ENCODE measurements around the gene ZFYVE9.
A peak's percentile ranks its signal among the peaks of the same experiment; 100 is the strongest.

The ZFYVE9 gene

DNA sequence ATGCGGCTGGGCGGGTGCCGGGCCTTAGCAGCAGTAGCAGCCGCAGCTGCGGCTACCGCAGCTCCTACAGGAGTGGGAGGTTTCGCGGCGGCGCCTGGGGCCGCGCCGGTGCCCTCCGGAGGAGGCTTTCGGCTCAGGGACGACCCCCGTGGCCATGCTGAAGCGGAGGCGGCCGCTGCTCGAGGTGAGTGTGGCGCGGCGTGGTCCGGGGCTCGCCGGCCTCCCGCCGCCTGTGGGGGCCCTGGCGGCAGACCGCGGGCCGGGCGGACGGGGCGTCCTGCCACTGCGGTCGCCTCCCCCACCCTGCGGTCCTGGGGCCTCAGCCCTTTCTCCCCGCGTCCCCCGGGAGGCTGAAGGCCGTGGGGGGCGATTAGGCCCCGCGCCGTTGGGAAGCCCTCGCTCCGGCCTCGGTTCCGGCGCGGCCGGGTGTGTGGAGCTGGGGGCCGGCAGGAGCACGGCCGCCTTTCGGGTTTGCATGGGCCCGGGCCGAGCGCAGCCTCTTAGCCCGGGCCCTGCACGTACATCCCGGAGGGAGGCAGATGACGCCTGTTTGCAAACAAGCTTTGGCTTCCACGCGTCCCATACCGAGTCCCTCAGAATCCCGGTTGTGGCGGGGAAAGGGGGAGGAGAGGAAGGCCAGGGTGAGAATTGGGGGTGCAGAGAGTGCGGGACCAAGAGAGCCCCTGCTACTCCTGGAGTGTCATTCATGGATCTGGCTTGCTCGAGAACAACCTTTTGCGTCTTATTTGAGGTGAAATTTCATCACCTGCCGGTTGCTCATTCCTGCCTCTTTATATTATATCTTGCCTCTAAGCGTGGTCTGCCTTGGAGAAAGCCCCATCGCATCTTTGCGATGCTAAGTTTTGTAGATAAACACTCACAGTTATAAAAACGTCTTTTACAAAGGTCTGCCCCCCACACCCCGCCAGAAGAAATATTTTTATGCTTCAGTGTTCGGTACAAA is 613 bp downstream of the ZFYVE9 start (continued):
- TF ChIP-seq ZNF280D (tag by site-specific recombination; IDR thresholded peaks at IDR 0.05), result no peak
- peak; percentile 49; the same call in 1 of the 2 replicates for TF ChIP-seq KLF16 (tag by site-specific recombination; IDR thresholded peaks at IDR 0.05)
- TF ChIP-seq ZNF335 (tag by site-specific recombination; conservative IDR thresholded peaks at IDR 0.05), result peak; percentile 99
- TF ChIP-seq, protein P1, sequence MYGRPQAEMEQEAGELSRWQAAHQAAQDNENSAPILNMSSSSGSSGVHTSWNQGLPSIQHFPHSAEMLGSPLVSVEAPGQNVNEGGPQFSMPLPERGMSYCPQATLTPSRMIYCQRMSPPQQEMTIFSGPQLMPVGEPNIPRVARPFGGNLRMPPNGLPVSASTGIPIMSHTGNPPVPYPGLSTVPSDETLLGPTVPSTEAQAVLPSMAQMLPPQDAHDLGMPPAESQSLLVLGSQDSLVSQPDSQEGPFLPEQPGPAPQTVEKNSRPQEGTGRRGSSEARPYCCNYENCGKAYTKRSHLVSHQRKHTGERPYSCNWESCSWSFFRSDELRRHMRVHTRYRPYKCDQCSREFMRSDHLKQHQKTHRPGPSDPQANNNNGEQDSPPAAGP (tag by site-specific recombination; IDR thresholded peaks at IDR 0.05), result 0 out of 2 replicates have a peak, but pooled peaks have one; percentile 31
- TF ChIP-seq, protein P2, sequence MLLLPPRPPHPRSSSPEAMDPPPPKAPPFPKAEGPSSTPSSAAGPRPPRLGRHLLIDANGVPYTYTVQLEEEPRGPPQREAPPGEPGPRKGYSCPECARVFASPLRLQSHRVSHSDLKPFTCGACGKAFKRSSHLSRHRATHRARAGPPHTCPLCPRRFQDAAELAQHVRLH (tag by site-specific recombination; IDR thresholded peaks at IDR 0.05), result peak; percentile 54; the same call in 1 of the 2 replicates
- 0 out of 2 replicates have a peak, but pooled peaks have one; percentile 48 for TF ChIP-seq YY1 (tag by site-specific recombination; IDR thresholded peaks at IDR 0.05)
- peak; percentile 88 for TF ChIP-seq ZNF600 (tag by site-specific recombination; IDR thresholded peaks at IDR 0.05)
- TF ChIP-seq ZBTB17 (tag by site-specific recombination; IDR thresholded peaks at IDR 0.05), result peak; percentile 58
- no peak for TF ChIP-seq ZBTB49 (tag by site-specific recombination; IDR thresholded peaks at IDR 0.05; ENCODE audit: low read depth)
- 0 out of 2 replicates have a peak, but pooled peaks have one; percentile 28 for TF ChIP-seq ZNF76 (tag by site-specific recombination; IDR thresholded peaks at IDR 0.05; ENCODE audit: borderline replicate concordance, low read depth)
- 0 out of 2 replicates have a peak, but pooled peaks have one; percentile 31 for TF ChIP-seq ZNF174 (tag by site-specific recombination; IDR thresholded peaks at IDR 0.05)
- peak; percentile 59 for TF ChIP-seq ZXDB (tag by site-specific recombination; IDR thresholded peaks at IDR 0.05)
- 0 out of 2 replicates have a peak, but pooled peaks have one; percentile 42 for TF ChIP-seq ZFP69B (tag by site-specific recombination; IDR thresholded peaks at IDR 0.05)
- TF ChIP-seq ZNF366 (tag by site-specific recombination; conservative IDR thresholded peaks at IDR 0.05), result 0 out of 2 replicates have a peak, but pooled peaks have one; percentile 44
- TF ChIP-seq, protein P3, sequence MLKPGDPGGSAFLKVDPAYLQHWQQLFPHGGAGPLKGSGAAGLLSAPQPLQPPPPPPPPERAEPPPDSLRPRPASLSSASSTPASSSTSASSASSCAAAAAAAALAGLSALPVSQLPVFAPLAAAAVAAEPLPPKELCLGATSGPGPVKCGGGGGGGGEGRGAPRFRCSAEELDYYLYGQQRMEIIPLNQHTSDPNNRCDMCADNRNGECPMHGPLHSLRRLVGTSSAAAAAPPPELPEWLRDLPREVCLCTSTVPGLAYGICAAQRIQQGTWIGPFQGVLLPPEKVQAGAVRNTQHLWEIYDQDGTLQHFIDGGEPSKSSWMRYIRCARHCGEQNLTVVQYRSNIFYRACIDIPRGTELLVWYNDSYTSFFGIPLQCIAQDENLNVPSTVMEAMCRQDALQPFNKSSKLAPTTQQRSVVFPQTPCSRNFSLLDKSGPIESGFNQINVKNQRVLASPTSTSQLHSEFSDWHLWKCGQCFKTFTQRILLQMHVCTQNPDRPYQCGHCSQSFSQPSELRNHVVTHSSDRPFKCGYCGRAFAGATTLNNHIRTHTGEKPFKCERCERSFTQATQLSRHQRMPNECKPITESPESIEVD (tag by site-specific recombination; IDR thresholded peaks at IDR 0.05), result peak; percentile 49; the same call in 1 of the 2 replicates
- TF ChIP-seq ZNF660 (tag by site-specific recombination; IDR thresholded peaks at IDR 0.05), result 0 out of 2 replicates have a peak, but pooled peaks have one; percentile 31
- TF ChIP-seq, protein P4, sequence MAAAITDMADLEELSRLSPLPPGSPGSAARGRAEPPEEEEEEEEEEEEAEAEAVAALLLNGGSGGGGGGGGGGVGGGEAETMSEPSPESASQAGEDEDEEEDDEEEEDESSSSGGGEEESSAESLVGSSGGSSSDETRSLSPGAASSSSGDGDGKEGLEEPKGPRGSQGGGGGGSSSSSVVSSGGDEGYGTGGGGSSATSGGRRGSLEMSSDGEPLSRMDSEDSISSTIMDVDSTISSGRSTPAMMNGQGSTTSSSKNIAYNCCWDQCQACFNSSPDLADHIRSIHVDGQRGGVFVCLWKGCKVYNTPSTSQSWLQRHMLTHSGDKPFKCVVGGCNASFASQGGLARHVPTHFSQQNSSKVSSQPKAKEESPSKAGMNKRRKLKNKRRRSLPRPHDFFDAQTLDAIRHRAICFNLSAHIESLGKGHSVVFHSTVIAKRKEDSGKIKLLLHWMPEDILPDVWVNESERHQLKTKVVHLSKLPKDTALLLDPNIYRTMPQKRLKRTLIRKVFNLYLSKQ (tag by site-specific recombination; IDR thresholded peaks at IDR 0.05; ENCODE audit: borderline replicate concordance), result no peak
- 0 out of 2 replicates have a peak, but pooled peaks have one; percentile 12 for TF ChIP-seq FEZF1 (tag by site-specific recombination; IDR thresholded peaks at IDR 0.05)
- TF ChIP-seq ZNF23 (tag by site-specific recombination; IDR thresholded peaks at IDR 0.05; ENCODE audit: borderline replicate concordance), result no peak
- TF ChIP-seq ZNF138 (tag by site-specific recombination; IDR thresholded peaks at IDR 0.05; ENCODE audit: borderline replicate concordance), result no peak
- TF ChIP-seq ZNF843 (tag by site-specific recombination; IDR thresholded peaks at IDR 0.05), result no peak
- TF ChIP-seq ZNF391 (tag by site-specific recombination; IDR thresholded peaks at IDR 0.05; ENCODE audit: borderline replicate concordance, low read depth), result 0 out of 2 replicates have a peak, but pooled peaks have one; percentile 28
- TF ChIP-seq GLIS1 (tag by site-specific recombination; IDR thresholded peaks at IDR 0.05), result peak; percentile 87
- no peak for TF ChIP-seq SP2 (tag by site-specific recombination; IDR thresholded peaks at IDR 0.05)

Measured in HEK293 (cell line).